GM19240 (cell line): Measurements from ENCODE around the gene U2SURP.

ENCODE experiments used
- DNase-seq: peaks from one replicate; pipeline ENCODE4 v3.0.0; 2011; ENCODE audit warnings: low spot score; ENCODE audit not compliant: insufficient read length

Gene U2SURP

DNA sequence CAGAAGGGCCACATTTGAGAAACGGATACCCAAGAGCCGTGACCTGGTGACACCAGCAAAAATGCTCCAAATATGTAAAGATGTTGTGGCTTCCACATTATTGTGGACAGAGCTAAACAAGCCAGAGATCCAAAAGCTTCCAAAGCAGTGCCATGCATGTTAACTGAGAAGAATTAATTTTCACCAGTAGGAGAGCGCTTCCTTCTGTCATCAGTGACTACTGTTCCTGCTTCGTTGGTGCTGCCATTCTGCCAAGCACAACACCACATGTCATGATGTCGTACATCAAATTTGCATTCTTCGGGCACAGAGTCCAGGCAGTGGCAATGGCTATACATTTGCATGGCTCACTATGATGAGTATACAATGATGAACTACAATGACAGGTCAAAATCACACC lies 99.1 kb downstream of the U2SURP start:
- DNase-seq = no peak

DNA sequence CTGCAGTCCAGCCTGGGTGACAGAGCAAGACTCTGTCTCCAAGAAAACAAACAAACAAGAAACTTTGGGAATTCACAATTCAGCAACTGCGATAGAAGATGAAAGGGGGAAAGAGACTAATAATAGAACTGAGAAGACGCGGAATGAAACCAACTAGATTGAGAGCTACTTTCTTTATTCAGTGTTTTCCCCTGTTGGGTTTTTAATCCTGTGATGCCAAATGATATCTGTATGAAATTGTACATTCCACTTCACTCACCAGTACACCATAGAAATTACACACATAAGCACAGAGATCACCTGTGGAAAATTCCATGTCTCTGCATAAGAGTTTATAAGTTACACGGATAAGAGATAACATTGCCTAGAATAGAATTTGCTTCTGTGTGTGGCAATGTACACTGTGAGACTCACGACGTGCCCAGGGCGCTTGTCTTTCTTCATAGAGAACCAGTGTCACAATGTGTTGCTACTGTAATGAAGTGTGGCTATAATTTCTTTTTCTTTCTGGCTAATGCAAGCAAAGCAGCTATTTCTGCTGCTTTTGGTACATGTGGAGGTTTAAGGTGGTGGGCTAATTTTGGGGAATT lies 100.5 kb downstream of the U2SURP start:
- no peak for DNase-seq

DNA sequence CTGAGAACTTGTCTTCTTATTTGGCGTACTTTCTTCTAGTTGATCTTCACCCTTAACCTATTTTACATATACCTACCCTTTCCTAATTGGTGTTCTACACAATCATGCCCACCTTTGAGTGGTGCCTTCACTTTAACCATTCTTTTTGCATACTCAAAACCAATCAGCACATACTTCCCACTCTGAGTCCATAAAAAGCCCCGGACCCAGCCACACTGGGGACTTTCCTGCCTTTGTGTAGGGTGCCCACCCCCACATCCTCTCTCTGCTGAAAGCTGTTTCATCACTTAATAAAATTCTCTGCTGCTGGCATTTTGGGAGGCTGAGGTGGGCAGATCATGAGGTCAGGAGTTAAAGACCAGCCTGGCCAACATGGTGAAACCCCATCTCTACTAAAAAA lies 102.3 kb downstream of the U2SURP start:
- no peak for DNase-seq

DNA sequence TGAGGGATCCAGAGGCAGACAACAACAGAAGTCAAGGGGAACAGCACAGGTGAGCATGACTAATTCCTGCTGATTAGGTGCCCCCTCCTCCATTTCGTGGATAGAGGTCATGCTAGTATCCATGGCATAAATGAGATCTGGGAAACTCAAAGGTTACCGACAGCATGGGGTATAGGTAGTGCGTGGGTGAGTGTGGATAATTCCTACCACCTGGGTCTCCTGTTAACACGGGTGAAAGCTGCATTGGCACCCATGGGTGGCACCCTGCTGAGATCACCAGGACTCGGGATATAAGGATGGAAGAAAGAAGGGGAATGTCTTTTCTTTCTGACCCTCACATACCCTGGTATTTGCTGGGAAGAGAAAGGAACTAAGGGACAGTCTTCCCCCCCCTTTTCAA lies 103.8 kb downstream of the U2SURP start:
- no peak for DNase-seq

DNA sequence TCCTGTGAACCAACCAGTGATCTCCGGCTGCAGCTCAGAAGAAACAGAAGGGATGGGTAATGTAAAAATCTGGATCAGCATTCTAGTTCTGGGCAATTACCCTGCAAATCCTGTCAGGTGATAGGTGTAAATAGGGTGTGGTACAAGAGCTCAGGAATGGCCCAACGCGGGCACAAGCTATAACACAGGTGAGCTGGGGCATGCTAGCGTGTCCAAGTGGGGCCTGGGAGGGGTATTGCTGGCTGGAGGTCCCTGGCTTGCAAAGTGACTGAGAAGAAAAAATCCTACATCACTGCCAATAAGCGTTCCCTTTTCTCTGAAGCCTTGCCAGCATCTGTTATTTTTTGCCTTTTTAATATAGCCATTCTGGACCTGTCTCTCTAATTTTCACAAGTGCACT lies 108.5 kb downstream of the U2SURP start:
- DNase-seq = no peak
